PC-9 (cell line): ENCODE measurements around the gene CTDP1. TPM values are rescaled to one million over a fixed set of nuclear protein-coding genes. Genes with fewer than 3 reads are reported as not detected.

Experiments used
- BruUV-seq: library from RNA; stranded (reverse); fragments of 400-500 nt; replicated peaks from 2 replicates; lab custom pipeline; 2021; lab: Mats Ljungman, UMichigan
- CTCF ChIA-PET: fragments of 300-600 bp; sonication (Branson Sonifier 250); formaldehyde crosslinking; loops from one replicate; lab custom pipeline; 2022; ENCODE audit warnings: antibody characterized with exemption; lab: Charles Lee
- POLR2A ChIA-PET: fragments of 300-600 bp; sonication (Branson Sonifier 250); formaldehyde crosslinking; loops from one replicate; lab custom pipeline; 2022; ENCODE audit warnings: antibody characterized with exemption; ENCODE audit not compliant: unreplicated experiment; lab: Charles Lee
- DNase-seq, 2 experiments: peaks; one replicate each; pipeline versions ENCODE4 v3.0.0 to v3.0.0-alpha.2; 2015 to 2022; ENCODE audit warnings: mixed read lengths in 1 of 2
- H2AFZ ChIP-seq: fragments of 200-600 bp; sonication (generic); 2 replicates; pipeline ENCODE4 v1.8.1; 2017; ENCODE audit warnings: antibody characterized with exemption
- H3F3A ChIP-seq: fragments of 200-600 bp; sonication (generic); 2 replicates; pipeline ENCODE4 v1.8.1; 2017; ENCODE audit warnings: antibody characterized with exemption, mild to moderate bottlenecking, low read depth; ENCODE audit not compliant: insufficient read depth
- H3K27ac ChIP-seq: fragments of 200-600 bp; sonication (generic); 2 replicates; pipeline ENCODE4 v1.6.1; 2016; ENCODE audit warnings: mixed run types
- H3K27me3 ChIP-seq: fragments of 200-600 bp; sonication (generic); 2 replicates; pipeline ENCODE4 v1.6.1; 2016; ENCODE audit warnings: low read depth, mixed run types; ENCODE audit not compliant: insufficient read depth
- H3K36me3 ChIP-seq: fragments of 200-600 bp; sonication (generic); 2 replicates; pipeline ENCODE4 v1.6.1; 2016; ENCODE audit warnings: low read depth, mixed run types
- H3K4me1 ChIP-seq: fragments of 200-600 bp; sonication (generic); replicated peaks from 2 replicates; pipeline ENCODE4 v1.6.1; 2016; ENCODE audit warnings: mixed run types; ENCODE audit not compliant: insufficient read depth
- H3K4me2 ChIP-seq: fragments of 200-600 bp; sonication (generic); 2 replicates; pipeline ENCODE4 v1.6.1; 2017; ENCODE audit warnings: mixed run types
- H3K4me3 ChIP-seq: fragments of 200-600 bp; sonication (generic); 2 replicates; pipeline ENCODE4 v1.6.1; 2016; ENCODE audit warnings: mixed run types
- H3K79me2 ChIP-seq: fragments of 200-600 bp; sonication (generic); 2 replicates; pipeline ENCODE4 v1.6.1; 2017; ENCODE audit warnings: low read depth, mixed run types
- H3K9me2 ChIP-seq: fragments of 200-600 bp; sonication (generic); 2 replicates; pipeline ENCODE4 v1.8.1; 2017; ENCODE audit warnings: mild to moderate bottlenecking; ENCODE audit not compliant: insufficient read depth
- H3K9me3 ChIP-seq: fragments of 200-600 bp; sonication (generic); 2 replicates; pipeline ENCODE4 v1.8.1; 2016; ENCODE audit warnings: low read depth; ENCODE audit not compliant: insufficient read depth
- H4K20me1 ChIP-seq: fragments of 200-600 bp; sonication (generic); 2 replicates; pipeline ENCODE4 v1.8.1; 2017; ENCODE audit not compliant: insufficient read depth
- CTCF ChIP-seq: fragments of 200-600 bp; sonication (generic); conservative IDR thresholded peaks from 2 replicates; pipeline ENCODE4 v1.6.1; 2017; ENCODE audit warnings: mixed run types, antibody characterized with exemption, mild to moderate bottlenecking, moderate library complexity
- EZH2 ChIP-seq: fragments of 200-600 bp; sonication (generic); IDR thresholded peaks from 2 replicates; pipeline ENCODE4 v1.8.0; 2017; ENCODE audit warnings: antibody characterized with exemption, low read depth
- intact Hi-C: fragments of 100-400 bp; cut with micrococcal nuclease; formaldehyde crosslinking; loops from one replicate; pipeline ENCODE4 v1.10.0; 2022; ENCODE audit not compliant: unreplicated experiment
- total RNA-seq: library from RNA; stranded (reverse); gene quantifications from 2 replicates; pipeline ENCODE4 v1.2.3, GENCODE V29; 2021

Gene CTDP1
- total RNA-seq, 1 experiment from 2014 or later, result 16.0 TPM

GRCh38 chr18:79794846-79795245 lies 115.2 kb downstream of the CTDP1 start:
- Histone ChIP-seq H3K4me3 (no peak overlapping the region), H3K27ac (no peak overlapping the region), H3K9me2 (no peaks in the 10 kb centered on the region), H3K4me1 (peaks cover 17% of the 10 kb centered on the region), H3K79me2 (no peaks in the 10 kb centered on the region), H3K4me2 (no peak overlapping the region), H4K20me1 (no peaks in the 10 kb centered on the region), H3K27me3 (peaks cover 7% of the 10 kb centered on the region), H2AFZ (no peak overlapping the region), H3K36me3 (no peaks in the 10 kb centered on the region), H3K9me3 (no peaks in the 10 kb centered on the region), H3F3A (peaks cover 24% of the 10 kb centered on the region)
- POLR2A ChIA-PET, result no interaction called here
- CTCF ChIA-PET, result no interaction called here
- no peak for TF ChIP-seq EZH2
- no peak for TF ChIP-seq CTCF
- intact Hi-C loops, result loop anchor here (5.0 kb wide), 1 partner anchor 167 kb away; the partner anchor contains the start of gene HSBP1L1
- BruUV-seq, result no TSS peak
- no peak for DNase-seq

DNA sequence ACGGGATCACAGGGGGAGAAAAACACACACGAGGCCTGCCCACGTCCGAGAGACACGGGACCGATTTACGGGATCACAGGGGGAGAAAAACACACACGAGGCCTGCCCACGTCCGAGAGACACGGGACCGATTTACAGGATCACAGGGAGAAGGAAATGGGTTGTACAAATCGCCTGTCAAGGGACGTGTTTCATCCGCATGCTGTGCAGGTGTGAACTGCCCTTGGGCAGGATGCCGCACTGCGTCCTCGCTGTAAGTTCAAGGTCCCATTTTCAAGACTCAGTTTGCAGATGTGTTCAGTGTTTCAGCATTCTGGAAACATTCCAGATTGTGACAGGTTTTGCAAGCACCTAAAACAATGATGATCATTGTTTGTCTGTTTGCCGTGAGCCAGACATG lies 115.8 kb downstream of the CTDP1 start:
- H4K20me1 ChIP-seq, result no peaks in the 10 kb centered on the region
- no peak overlapping the region for H3K27ac ChIP-seq
- CTCF ChIA-PET, result no interaction called here
- intact Hi-C loops, result no loop called here
- POLR2A ChIA-PET, result no interaction called here
- no peak overlapping the region for H2AFZ ChIP-seq
- no peaks in the 10 kb centered on the region for H3K79me2 ChIP-seq
- TF ChIP-seq CTCF, result no peak
- no peak for TF ChIP-seq EZH2
- no peaks in the 10 kb centered on the region for H3K36me3 ChIP-seq
- no peak for DNase-seq
- no peaks in the 10 kb centered on the region for H3K9me2 ChIP-seq
- H3F3A ChIP-seq, result peaks cover 24% of the 10 kb centered on the region
- no peaks in the 10 kb centered on the region for H3K9me3 ChIP-seq
- H3K27me3 ChIP-seq, result peaks cover 8% of the 10 kb centered on the region
- no peak overlapping the region for H3K4me2 ChIP-seq
- no peak overlapping the region for H3K4me3 ChIP-seq
- H3K4me1 ChIP-seq, result peaks cover 17% of the 10 kb centered on the region
- BruUV-seq, result no TSS peak

GRCh38 chr18:79796016-79796415 lies 116.4 kb downstream of the CTDP1 start:
- Histone ChIP-seq H3K9me2 (no peaks in the 10 kb centered on the region), H2AFZ (no peak overlapping the region), H3K36me3 (no peaks in the 10 kb centered on the region), H3F3A (peaks cover 18% of the 10 kb centered on the region), H3K4me1 (peaks cover 14% of the 10 kb centered on the region), H3K9me3 (no peaks in the 10 kb centered on the region), H3K27me3 (peaks cover 8% of the 10 kb centered on the region), H3K4me3 (no peak overlapping the region), H3K4me2 (no peak overlapping the region), H4K20me1 (no peaks in the 10 kb centered on the region), H3K27ac (no peak overlapping the region), H3K79me2 (no peaks in the 10 kb centered on the region)
- TF ChIP-seq EZH2 (no peak), CTCF (no peak)
- ChIA-PET CTCF (no interaction called here), POLR2A (no interaction called here)
- DNase-seq, result no peak
- intact Hi-C loops, result no loop called here
- no TSS peak for BruUV-seq
